HCT116 (cell line): ENCODE data around the gene CYP2A6. TPM values are rescaled to one million over a fixed set of nuclear protein-coding genes. Genes with fewer than 3 reads are reported as not detected.

Experiments used
- ATAC-seq: fragments of 200-7000 bp; cut with Tn5 transposase; 2 replicates; pipeline ENCODE4 v1.9.1; 2020; ENCODE audit warnings: mild to moderate bottlenecking, moderate library complexity
- BruUV-seq: library from RNA; stranded (reverse); fragments of 400-500 nt; replicated peaks from 2 replicates; lab custom pipeline; 2021; lab: Mats Ljungman, UMichigan
- CTCF ChIA-PET: fragments of 300-600 bp; sonication (Branson Sonifier 250); formaldehyde crosslinking; loops from one replicate; lab custom pipeline; 2021; ENCODE audit warnings: antibody characterized with exemption; lab: Charles Lee
- POLR2A ChIA-PET: fragments of 300-600, 350-600 bp; sonication (Branson Sonifier 250); formaldehyde crosslinking; loops from one replicate; lab custom pipeline; 2021; ENCODE audit warnings: antibody characterized with exemption; lab: Charles Lee
- RAD21 ChIA-PET, 2 experiments: fragments of 300-600 bp; sonication (Branson Sonifier 250); formaldehyde crosslinking; loops; one replicate each; lab custom pipeline; 2023; ENCODE audit warnings: low total read pairs in 2 of 2; ENCODE audit not compliant: uncharacterized antibody in 2 of 2, unreplicated experiment in 2 of 2, low non-redundant PET in 1 of 2; lab: Charles Lee
- DNase-seq: peaks from one replicate; pipeline ENCODE4 v3.0.0-alpha.2; 2010; ENCODE audit warnings: low read depth, low spot score
- H2AFZ ChIP-seq: fragments of 200-600 bp; shearing (Covaris generic), sonication (generic); 2 replicates; pipeline ENCODE4 v1.6.1; 2017; ENCODE audit warnings: low read depth, mixed run types, mixed read lengths, antibody characterized with exemption, low read length; ENCODE audit not compliant: poor library complexity, severe bottlenecking
- H3K27ac ChIP-seq: 2 replicates; pipeline ENCODE4 v1.5.1; 2012; ENCODE audit warnings: low read depth, low read length
- H3K27me3 ChIP-seq: fragments of 200-600 bp; sonication (generic); 2 replicates; pipeline ENCODE4 v1.6.1; 2016; ENCODE audit warnings: mixed run types, low read length, mixed read lengths; ENCODE audit not compliant: insufficient read depth
- H3K36me3 ChIP-seq, 2 experiments: fragments of 200-500 bp in 1 of 2; fragments of 200-600 bp in 1 of 2; sonication (Bioruptor generic) in 1 of 2; sonication (generic) in 1 of 2; 2 replicates each; pipeline versions ENCODE4 v1.5.1 to v1.6.1; 2014 to 2016; ENCODE audit warnings: low read length in 2 of 2, inconsistent platforms in 1 of 2, mixed read lengths in 1 of 2, mixed run types in 1 of 2; ENCODE audit not compliant: insufficient read depth in 2 of 2, control insufficient read depth in 1 of 2
- H3K4me1 ChIP-seq, 2 experiments: fragments of 200-600 bp in 1 of 2; sonication (generic) in 1 of 2; 2 replicates each; pipeline versions ENCODE4 v1.5.1 to v1.6.1; 2012 to 2017; ENCODE audit warnings: low read length in 2 of 2, inconsistent platforms in 1 of 2, mild to moderate bottlenecking in 1 of 2, mixed read lengths in 1 of 2, mixed run types in 1 of 2, moderate library complexity in 1 of 2; ENCODE audit not compliant: insufficient read depth in 2 of 2, control insufficient read depth in 1 of 2
- H3K4me2 ChIP-seq: fragments of 200-600 bp; sonication (generic); 2 replicates; pipeline ENCODE4 v1.6.1; 2017; ENCODE audit warnings: mixed run types, low read length, mixed read lengths
- H3K4me3 ChIP-seq, 2 experiments: fragments of 200-600 bp in 1 of 2; sonication (generic) in 1 of 2; replicated peaks in 1 of 2; 2 replicates each; pipeline ENCODE4 v1.5.1; 2011 to 2016; ENCODE audit warnings: low read length in 2 of 2, control low read depth in 1 of 2, low read depth in 1 of 2, mild to moderate bottlenecking in 1 of 2, mixed read lengths in 1 of 2, mixed run types in 1 of 2
- H3K79me2 ChIP-seq: fragments of 200-600 bp; sonication (generic); 2 replicates; pipeline ENCODE4 v1.6.1; 2017; ENCODE audit warnings: mild to moderate bottlenecking, mixed run types, low read length, moderate library complexity, mixed read lengths; ENCODE audit not compliant: insufficient read depth
- H3K9ac ChIP-seq: fragments of 200-600 bp; sonication (generic); 2 replicates; pipeline ENCODE4 v1.6.1; 2016; ENCODE audit warnings: low read length, mixed read lengths
- H3K9me2 ChIP-seq: fragments of 200-600 bp; sonication (generic), shearing (Covaris generic); 2 replicates; pipeline ENCODE4 v1.6.1; 2017; ENCODE audit warnings: mixed run types, mild to moderate bottlenecking, moderate library complexity; ENCODE audit not compliant: insufficient read depth
- H3K9me3 ChIP-seq, 2 experiments: fragments of 200-500 bp in 1 of 2; fragments of 200-600 bp in 1 of 2; sonication (Bioruptor generic) in 1 of 2; sonication (generic) in 1 of 2; 2 replicates each; pipeline ENCODE4 v1.6.1; 2014 to 2017; ENCODE audit warnings: low read length in 2 of 2, mixed read lengths in 2 of 2, inconsistent platforms in 1 of 2, low read depth in 1 of 2, mild to moderate bottlenecking in 1 of 2, mixed run types in 1 of 2, moderate library complexity in 1 of 2; ENCODE audit not compliant: control insufficient read depth in 1 of 2, insufficient read depth in 1 of 2
- H4K20me1 ChIP-seq: fragments of 200-600 bp; sonication (generic), shearing (Covaris generic); 2 replicates; pipeline ENCODE4 v1.6.1; 2017; ENCODE audit warnings: mixed run types, mild to moderate bottlenecking, moderate library complexity; ENCODE audit not compliant: insufficient read depth
- ATF3 ChIP-seq: IDR thresholded peaks from 2 replicates; pipeline ENCODE4 v1.6.1; 2012
- CBX3 ChIP-seq: IDR thresholded peaks from 2 replicates; pipeline ENCODE4 v1.6.1; 2012; ENCODE audit warnings: low read depth
- CEBPB ChIP-seq: IDR thresholded peaks from 2 replicates; pipeline ENCODE4 v1.6.1; 2012; ENCODE audit warnings: low read depth
- FOSL1 ChIP-seq: IDR thresholded peaks from 2 replicates; pipeline ENCODE4 v1.6.1; 2012; ENCODE audit warnings: low read depth
- JUND ChIP-seq: IDR thresholded peaks from 2 replicates; pipeline ENCODE4 v1.6.1; 2012
- POLR2A ChIP-seq: IDR thresholded peaks from 2 replicates; pipeline ENCODE4 v1.7.0; 2011; ENCODE audit warnings: borderline replicate concordance; ENCODE audit not compliant: insufficient read depth, insufficient read length; ENCODE audit errors: extremely low read depth
- POLR2AphosphoS5 ChIP-seq: IDR thresholded peaks from 2 replicates; pipeline ENCODE4 v1.6.1; 2011; ENCODE audit warnings: mild to moderate bottlenecking, low read depth, low read length, moderate library complexity
- RAD21 ChIP-seq: IDR thresholded peaks from 2 replicates; pipeline ENCODE4 v1.6.1; 2012; ENCODE audit warnings: low read depth, mild to moderate bottlenecking
- REST ChIP-seq: IDR thresholded peaks from 2 replicates; pipeline ENCODE4 v1.6.1; 2012; ENCODE audit warnings: low read depth
- SIN3A ChIP-seq: IDR thresholded peaks from 2 replicates; pipeline ENCODE4 v1.6.1; 2012; ENCODE audit warnings: low read depth
- SRF ChIP-seq: IDR thresholded peaks from 2 replicates; pipeline ENCODE4 v1.6.1; 2012; ENCODE audit warnings: low read depth
- TCF7L2 ChIP-seq: IDR thresholded peaks from 2 replicates; pipeline ENCODE4 v1.7.0; 2011; ENCODE audit warnings: borderline replicate concordance, inconsistent platforms; ENCODE audit not compliant: insufficient read depth, insufficient read length; ENCODE audit errors: extremely low read depth
- YY1 ChIP-seq: IDR thresholded peaks from 2 replicates; pipeline ENCODE4 v1.6.1; 2011; ENCODE audit warnings: low read length, low read depth, moderate library complexity, mild to moderate bottlenecking; ENCODE audit not compliant: insufficient replicate concordance; ENCODE audit errors: extremely low read depth
- ZBTB33 ChIP-seq: IDR thresholded peaks from 2 replicates; pipeline ENCODE4 v1.6.1; 2011; ENCODE audit warnings: mild to moderate bottlenecking, low read length, moderate library complexity; ENCODE audit not compliant: insufficient replicate concordance; ENCODE audit errors: extremely low read depth
- ZFX ChIP-seq: fragments of 450-650 bp; IDR thresholded peaks from 2 replicates; pipeline ENCODE4 v1.6.1; 2017
- ZNF274 ChIP-seq: fragments of 200-500 bp; sonication (Bioruptor generic); IDR thresholded peaks from 2 replicates; pipeline ENCODE4 v1.6.1; 2014; ENCODE audit warnings: mild to moderate bottlenecking, low read depth, low read length, inconsistent platforms
- intact Hi-C: fragments of 100-400 bp; cut with micrococcal nuclease; formaldehyde crosslinking; loops from 2 replicates; pipeline ENCODE4 v1.10.0; 2022
- total RNA-seq: library from RNA; stranded (reverse); gene quantifications from one replicate; pipeline ENCODE4 v1.2.1, GENCODE V29; 2021; ENCODE audit not compliant: unreplicated experiment
- TF ChIP-seq, protein P1 (sequence below), 3 experiments: fragments of 200-600 bp in 1 of 3; sonication (generic) in 1 of 3; IDR thresholded peaks in 2 of 3; conservative IDR thresholded peaks in 1 of 3; 2 replicates each; pipeline ENCODE4 v1.5.1; 2012 to 2017; ENCODE audit warnings: low read depth in 2 of 3, low read length in 2 of 3, antibody characterized with exemption in 1 of 3, borderline replicate concordance in 1 of 3, control low read depth in 1 of 3, mild to moderate bottlenecking in 1 of 3, mixed read lengths in 1 of 3, mixed run types in 1 of 3, moderate library complexity in 1 of 3; ENCODE audit not compliant: insufficient read depth in 1 of 3
- TF ChIP-seq, protein P2 (sequence below): IDR thresholded peaks from 2 replicates; pipeline ENCODE4 v1.6.1; 2012

The CYP2A6 gene
- total RNA-seq, 1 experiment from 2014 or later = 0.57 TPM

DNA sequence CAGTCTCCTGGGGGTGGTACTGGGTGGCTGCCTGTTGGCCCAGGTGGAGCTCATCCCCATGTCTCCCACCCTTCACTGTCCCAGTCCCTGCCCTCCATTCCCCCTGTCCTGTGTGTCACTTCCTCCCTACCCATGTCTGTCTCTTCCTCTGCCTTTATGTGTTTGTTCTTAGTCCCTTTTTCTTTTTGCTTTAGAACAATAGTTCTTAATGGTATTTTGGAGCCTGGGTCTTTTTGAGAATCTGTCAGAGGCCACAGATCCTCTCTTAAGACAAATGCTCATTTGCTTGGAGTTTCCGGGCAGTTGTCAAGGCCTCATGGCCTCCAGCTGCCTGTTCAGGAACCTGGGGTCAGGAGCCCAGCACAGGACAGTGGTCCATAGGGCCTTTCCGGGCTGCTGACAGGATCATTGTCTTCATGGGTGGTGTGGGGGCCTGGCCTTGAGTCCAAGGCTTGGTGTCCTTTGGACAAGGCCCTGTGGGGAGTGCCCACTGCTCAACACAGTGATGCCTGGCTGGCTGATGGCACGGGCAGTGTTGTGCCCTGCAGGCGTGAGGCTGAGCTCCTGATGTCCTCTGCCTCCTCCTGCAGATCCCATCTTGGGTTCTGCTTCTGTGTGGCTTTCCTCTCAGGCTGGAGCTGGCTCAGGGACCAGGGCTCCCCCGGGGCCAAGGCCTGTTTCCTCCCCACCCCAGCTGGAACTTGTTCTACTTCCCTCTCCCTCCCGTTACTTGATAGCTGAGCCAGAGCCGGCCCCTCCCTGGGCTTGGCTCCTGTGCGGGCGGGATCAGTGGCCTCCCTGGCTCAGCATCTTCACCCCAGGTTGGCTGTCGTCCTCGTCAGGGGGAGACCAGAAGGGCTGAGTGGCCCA lies 47.7 kb downstream of the CYP2A6 start:
- no TSS peak for BruUV-seq
- DNase-seq (no peak), ATAC-seq (no peak)
- no peak overlapping the region; the same call in 1 of the 2 replicates for H3K27ac ChIP-seq
- TF ChIP-seq RAD21 = no peak
- no peak for TF ChIP-seq ZFX
- TF ChIP-seq YY1 = no peak
- TF ChIP-seq SIN3A = no peak
- TF ChIP-seq, protein P1, sequence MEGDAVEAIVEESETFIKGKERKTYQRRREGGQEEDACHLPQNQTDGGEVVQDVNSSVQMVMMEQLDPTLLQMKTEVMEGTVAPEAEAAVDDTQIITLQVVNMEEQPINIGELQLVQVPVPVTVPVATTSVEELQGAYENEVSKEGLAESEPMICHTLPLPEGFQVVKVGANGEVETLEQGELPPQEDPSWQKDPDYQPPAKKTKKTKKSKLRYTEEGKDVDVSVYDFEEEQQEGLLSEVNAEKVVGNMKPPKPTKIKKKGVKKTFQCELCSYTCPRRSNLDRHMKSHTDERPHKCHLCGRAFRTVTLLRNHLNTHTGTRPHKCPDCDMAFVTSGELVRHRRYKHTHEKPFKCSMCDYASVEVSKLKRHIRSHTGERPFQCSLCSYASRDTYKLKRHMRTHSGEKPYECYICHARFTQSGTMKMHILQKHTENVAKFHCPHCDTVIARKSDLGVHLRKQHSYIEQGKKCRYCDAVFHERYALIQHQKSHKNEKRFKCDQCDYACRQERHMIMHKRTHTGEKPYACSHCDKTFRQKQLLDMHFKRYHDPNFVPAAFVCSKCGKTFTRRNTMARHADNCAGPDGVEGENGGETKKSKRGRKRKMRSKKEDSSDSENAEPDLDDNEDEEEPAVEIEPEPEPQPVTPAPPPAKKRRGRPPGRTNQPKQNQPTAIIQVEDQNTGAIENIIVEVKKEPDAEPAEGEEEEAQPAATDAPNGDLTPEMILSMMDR (IDR thresholded peaks at IDR 0.05 in 2 of 3, conservative IDR thresholded peaks at IDR 0.05 in 1 of 3; ENCODE audit: borderline replicate concordance in 1 of 3, insufficient read depth in 1 of 3, low read depth in 2 of 3, low read length in 2 of 3) = no peak
- TF ChIP-seq, protein P2, sequence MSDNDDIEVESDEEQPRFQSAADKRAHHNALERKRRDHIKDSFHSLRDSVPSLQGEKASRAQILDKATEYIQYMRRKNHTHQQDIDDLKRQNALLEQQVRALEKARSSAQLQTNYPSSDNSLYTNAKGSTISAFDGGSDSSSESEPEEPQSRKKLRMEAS = no peak
- no peak for TF ChIP-seq ZBTB33
- TF ChIP-seq CEBPB = no peak
- no peak for TF ChIP-seq SRF
- no peak for TF ChIP-seq JUND
- TF ChIP-seq CBX3 = no peak
- TF ChIP-seq POLR2A = no peak
- TF ChIP-seq ATF3 = no peak
- no peak for TF ChIP-seq ZNF274
- no peak for TF ChIP-seq POLR2AphosphoS5
- no peak for TF ChIP-seq FOSL1
- no peak for TF ChIP-seq TCF7L2
- TF ChIP-seq REST = no peak
- POLR2A ChIA-PET = no interaction called here
- H3K4me2 ChIP-seq = 0 out of 2 replicates have a peak overlapping the region, but pooled peaks have one; percentile 7
- H3K4me1 ChIP-seq = peaks cover 16 to 67% of the 10 kb centered on the region in 2 experiments
- H3K4me3 ChIP-seq = no peak overlapping the region
- H3K9ac ChIP-seq = 0 out of 2 replicates have a peak overlapping the region, but pooled peaks have one; percentile 6
- H3K9me3 ChIP-seq = no peaks in the 10 kb centered on the region
- CTCF ChIA-PET = no interaction called here
- RAD21 ChIA-PET = no interaction called here
- no peaks in the 10 kb centered on the region for H3K9me2 ChIP-seq
- intact Hi-C loops = no loop called here
- peaks cover 82% of the 10 kb centered on the region for H3K79me2 ChIP-seq
- peaks cover 4% of the 10 kb centered on the region; the same call in 1 of the 2 replicates for H4K20me1 ChIP-seq
- H3K27me3 ChIP-seq = no peaks in the 10 kb centered on the region
- peaks cover 10 to 23% of the 10 kb centered on the region in 2 experiments; a peak in 3 of 4 replicates for H3K36me3 ChIP-seq
- H2AFZ ChIP-seq = no peak overlapping the region
